NCI-H82 (cell line): ENCODE results near the gene ABHD2.
A peak's percentile ranks its signal among the peaks of the same experiment; 100 is the strongest.
"Not testable (repeated sequence)": the region's sequence is repeated elsewhere in the genome, so short reads cannot be mapped to it uniquely, and the experiment has no call there.

Experiments used
- DNase-seq: peaks from one replicate; lab custom pipeline; 2025; lab: John Stamatoyannopoulos, UW

Gene ABHD2

DNA sequence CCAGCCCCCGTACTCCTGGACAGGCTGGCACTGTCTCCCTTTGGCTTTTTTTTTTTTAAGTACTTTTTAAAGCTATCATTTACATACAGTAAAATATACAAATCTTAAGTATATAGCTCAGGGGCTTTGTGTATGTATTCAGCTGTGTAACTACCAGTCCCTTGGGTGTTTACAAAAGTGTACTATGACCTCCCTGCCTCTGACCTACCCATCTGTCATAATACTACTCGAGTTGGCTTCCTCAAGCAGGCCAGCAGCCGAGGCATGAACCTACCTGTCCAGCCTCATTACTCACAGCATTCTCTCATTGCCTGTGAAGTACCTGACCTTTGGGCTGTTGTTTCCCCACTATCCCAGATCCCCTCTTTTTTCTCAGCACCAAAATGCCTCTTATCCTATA, 33.2 kb downstream of the ABHD2 start:
- DNase-seq = no peak

GRCh38 chr15:89122505-89123180, 34.4 kb downstream of the ABHD2 start:
- no peak for DNase-seq

GRCh38 chr15:89123181-89123525, 34.9 kb downstream of the ABHD2 start:
- DNase-seq = no peak

GRCh38 chr15:89125088-89125826, 37.0 kb downstream of the ABHD2 start:
- no peak for DNase-seq

GRCh38 chr15:89126009-89126408, 37.8 kb downstream of the ABHD2 start:
- DNase-seq = no peak

- peak; percentile 84 for DNase-seq
Observed at GRCh38 chr15:89127054-89127702, 38.9 kb downstream of the ABHD2 start.

DNA sequence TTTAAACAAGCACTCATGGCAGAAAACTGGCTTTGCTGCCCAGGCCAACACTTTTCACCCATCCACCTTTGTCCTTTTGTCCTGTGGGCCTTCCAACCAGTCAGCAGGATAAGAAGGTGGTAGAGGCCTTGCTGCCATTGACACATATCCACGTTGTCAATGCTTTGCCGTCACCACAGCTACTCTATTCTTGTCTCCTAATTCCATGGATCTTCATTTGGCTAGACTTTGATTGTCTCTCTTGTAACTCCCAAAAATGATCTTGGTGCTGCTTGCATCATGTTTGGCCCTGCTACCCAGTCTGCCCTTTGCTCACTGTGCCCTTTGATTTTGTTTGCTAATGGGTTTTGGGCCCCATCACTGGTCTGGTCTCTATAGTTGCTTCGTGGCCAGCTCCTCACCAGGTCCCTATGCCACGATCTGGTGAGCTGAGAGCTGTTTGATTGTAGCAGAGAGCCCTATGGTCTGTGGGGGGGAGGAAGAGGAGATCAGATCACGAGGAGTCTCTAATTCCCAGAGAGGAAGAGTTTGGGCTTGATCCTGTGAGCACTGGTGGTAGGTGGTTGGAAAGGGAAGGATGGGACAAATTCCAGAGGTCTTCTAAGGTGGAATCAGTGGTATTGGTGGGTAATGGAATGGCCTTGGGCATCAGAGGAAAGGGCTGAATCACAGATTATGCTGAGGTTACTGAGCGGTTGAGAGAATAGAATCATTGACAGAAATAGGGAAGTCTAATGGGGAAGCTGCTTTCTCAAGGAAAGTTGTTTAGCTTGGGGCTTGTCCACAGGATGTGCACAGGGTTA, 40.3 kb downstream of the ABHD2 start:
- DNase-seq = no peak

DNA sequence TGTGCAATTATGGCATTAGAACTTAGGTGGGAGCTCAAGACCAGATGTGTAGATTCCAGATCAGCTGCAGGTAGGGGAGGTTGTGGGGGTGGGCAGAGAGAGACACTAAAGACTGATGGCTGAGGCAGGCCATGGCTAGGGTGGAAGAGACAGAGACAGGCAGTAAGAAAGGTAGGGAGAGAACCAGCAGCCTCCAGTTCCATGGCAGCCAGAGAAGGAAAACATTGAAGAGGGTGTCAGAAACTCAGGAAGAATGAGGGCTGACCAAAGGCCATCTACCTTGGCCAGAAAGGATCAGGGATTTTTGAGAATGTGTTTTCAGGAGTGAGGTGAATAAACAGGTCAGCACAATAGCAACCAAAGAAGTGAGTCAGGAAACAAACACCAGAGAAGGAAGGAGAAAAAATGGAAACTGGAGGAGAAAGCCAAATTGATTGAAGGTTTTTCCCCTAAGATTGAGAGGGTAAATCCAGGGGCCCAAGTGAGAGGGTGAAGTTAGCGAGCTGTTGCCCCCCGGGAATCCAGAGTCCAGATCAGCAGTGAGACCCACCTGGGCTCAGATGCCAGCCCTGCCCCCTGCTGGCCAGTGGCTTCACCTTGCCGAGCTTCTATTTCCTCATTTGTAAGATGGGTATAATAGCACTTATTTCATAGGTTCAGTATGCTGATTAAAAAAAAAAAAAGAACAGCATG, 41.0 kb downstream of the ABHD2 start:
- peak; percentile 62 for DNase-seq

DNA sequence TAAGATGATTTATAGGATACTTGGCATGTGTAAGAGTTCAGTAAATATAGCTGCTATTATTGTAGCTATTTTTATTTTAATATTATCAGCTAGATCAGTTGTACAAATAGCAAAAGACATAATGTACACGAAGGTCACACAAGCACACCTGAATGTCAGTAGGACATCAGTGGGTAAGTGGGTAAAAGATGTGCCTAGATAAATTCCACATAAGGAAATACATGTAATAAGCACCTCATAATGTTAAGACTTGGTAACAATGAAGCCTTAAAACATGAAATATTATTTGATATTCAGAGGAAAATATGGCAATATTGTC, 41.5 kb downstream of the ABHD2 start:
- no peak for DNase-seq

GRCh38 chr15:89130201-89130600, 41.9 kb downstream of the ABHD2 start:
- DNase-seq = no peak

- no peak for DNase-seq
Observed at GRCh38 chr15:89131731-89132130, 43.5 kb downstream of the ABHD2 start.

GRCh38 chr15:89132611-89133507, 44.6 kb downstream of the ABHD2 start:
- no peak for DNase-seq

DNA sequence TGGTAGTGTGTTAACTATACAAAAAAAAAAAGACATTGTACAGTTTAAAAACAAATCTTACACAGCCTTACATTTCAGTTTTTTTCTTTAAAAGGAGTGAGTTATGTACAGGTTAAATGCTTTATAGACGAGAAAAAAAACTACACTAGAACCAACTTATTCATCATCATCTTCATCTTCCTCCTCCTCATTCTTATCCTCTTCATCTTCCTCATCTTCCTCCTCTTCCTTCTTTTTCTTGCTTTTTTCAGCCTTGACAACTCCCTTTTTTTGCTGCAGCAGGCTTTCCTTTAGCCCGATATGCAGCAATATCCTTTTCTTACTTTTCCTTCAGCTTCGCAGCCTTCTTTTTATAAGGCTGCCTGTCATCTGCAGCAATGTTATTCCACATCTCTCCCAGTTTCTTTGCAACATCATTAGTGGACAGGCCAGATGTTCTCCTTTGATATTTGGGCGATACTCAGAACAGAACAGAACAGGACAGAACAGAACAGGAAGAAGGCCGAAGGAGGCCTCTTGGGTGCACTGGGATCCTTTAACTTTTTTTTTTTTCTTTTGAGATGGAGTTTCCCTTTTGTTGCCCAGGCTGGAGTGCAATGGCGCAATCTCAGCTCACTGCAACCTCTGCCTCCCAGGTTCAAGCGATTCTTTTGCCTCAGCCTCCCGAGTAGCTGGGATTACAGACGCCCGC, 47.3 kb downstream of the ABHD2 start:
- DNase-seq = not testable (repeated sequence)

- DNase-seq = no peak
Observed at GRCh38 chr15:89136078-89136806, 48.0 kb downstream of the ABHD2 start.

- DNase-seq = no peak
Observed at GRCh38 chr15:89136818-89137772, 48.8 kb downstream of the ABHD2 start.

DNA sequence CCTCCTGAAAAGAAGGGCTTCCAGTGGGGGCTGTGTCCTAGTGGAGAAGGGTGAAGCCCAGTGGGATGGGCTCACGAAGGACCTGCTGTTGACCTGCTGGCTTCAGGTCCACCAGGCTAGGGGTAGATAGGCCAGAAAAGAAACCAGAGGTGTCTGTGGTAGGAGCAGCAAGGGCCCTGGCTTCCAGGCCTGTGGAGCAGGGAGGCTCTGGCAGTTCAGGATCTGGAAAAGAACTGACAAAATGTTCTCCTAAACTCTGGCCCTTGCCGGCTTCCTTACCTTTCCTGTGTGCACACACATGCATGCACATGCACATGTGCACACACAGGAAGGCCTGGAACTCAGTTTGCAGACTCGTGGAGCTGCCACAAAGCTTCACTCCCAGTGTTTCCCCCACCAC, 49.7 kb downstream of the ABHD2 start:
- DNase-seq = no peak

GRCh38 chr15:89138999-89139612, 50.9 kb downstream of the ABHD2 start:
- DNase-seq = no peak
